ENCODE measurements around the gene TTC39A.

GRCh38 chr1:51321924-51322280 lies 8.5 kb downstream of the TTC39A start:
- TF ChIP-seq, protein P1, sequence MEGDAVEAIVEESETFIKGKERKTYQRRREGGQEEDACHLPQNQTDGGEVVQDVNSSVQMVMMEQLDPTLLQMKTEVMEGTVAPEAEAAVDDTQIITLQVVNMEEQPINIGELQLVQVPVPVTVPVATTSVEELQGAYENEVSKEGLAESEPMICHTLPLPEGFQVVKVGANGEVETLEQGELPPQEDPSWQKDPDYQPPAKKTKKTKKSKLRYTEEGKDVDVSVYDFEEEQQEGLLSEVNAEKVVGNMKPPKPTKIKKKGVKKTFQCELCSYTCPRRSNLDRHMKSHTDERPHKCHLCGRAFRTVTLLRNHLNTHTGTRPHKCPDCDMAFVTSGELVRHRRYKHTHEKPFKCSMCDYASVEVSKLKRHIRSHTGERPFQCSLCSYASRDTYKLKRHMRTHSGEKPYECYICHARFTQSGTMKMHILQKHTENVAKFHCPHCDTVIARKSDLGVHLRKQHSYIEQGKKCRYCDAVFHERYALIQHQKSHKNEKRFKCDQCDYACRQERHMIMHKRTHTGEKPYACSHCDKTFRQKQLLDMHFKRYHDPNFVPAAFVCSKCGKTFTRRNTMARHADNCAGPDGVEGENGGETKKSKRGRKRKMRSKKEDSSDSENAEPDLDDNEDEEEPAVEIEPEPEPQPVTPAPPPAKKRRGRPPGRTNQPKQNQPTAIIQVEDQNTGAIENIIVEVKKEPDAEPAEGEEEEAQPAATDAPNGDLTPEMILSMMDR (IDR thresholded peaks at IDR 0.05; ENCODE audit: insufficient read depth, low read depth, low read length): no peak
- no peak for TF ChIP-seq EZH2 (IDR thresholded peaks at IDR 0.05; ENCODE audit: insufficient read depth, low read length)
